DND-41 (cell line): ENCODE measurements around the gene LRRC28.
A peak's percentile ranks its signal among the peaks of the same experiment; 100 is the strongest.

Source experiments
- ATAC-seq: fragments of 200-7000 bp; cut with Tn5 transposase; 3 replicates; pipeline ENCODE4 v1.9.1; 2021; ENCODE audit warnings: low read depth; ENCODE audit not compliant: insufficient read depth
- DNase-seq: peaks from one replicate; pipeline ENCODE4 v3.0.0-alpha.2; 2020
- H2AFZ ChIP-seq: 2 replicates; pipeline ENCODE4 v1.6.0; 2012; ENCODE audit warnings: low read depth, low read length
- H3K27ac ChIP-seq: 2 replicates; pipeline ENCODE4 v1.5.1; 2012; ENCODE audit warnings: low read length, inconsistent platforms
- H3K27me3 ChIP-seq: fragments of 200-600 bp; sonication (generic); 2 replicates; pipeline ENCODE4 v1.6.0; 2012; ENCODE audit warnings: low read length, mild to moderate bottlenecking, inconsistent platforms; ENCODE audit not compliant: insufficient read depth, poor library complexity
- H3K36me3 ChIP-seq: 2 replicates; pipeline ENCODE4 v1.5.1; 2012; ENCODE audit warnings: low read length, inconsistent platforms; ENCODE audit not compliant: insufficient read depth
- H3K4me1 ChIP-seq: 2 replicates; pipeline ENCODE4 v1.5.1; 2012; ENCODE audit warnings: mild to moderate bottlenecking, low read length; ENCODE audit not compliant: insufficient read depth
- H3K4me2 ChIP-seq: 2 replicates; pipeline ENCODE4 v1.6.0; 2012; ENCODE audit warnings: mild to moderate bottlenecking, moderate library complexity, low read length, inconsistent platforms; ENCODE audit not compliant: insufficient read depth
- H3K4me3 ChIP-seq, 2 experiments: fragments of 200-600 bp in 1 of 2; shearing (Covaris generic) in 1 of 2; 2 replicates each; pipeline ENCODE4 v1.5.1; 2012 to 2016; ENCODE audit warnings: inconsistent platforms in 2 of 2, low read length in 2 of 2, mild to moderate bottlenecking in 2 of 2, low read depth in 1 of 2, moderate library complexity in 1 of 2
- H3K79me2 ChIP-seq: 2 replicates; pipeline ENCODE4 v1.6.0; 2012; ENCODE audit warnings: low read length, inconsistent platforms; ENCODE audit not compliant: insufficient read depth
- H3K9ac ChIP-seq: 2 replicates; pipeline ENCODE4 v1.6.0; 2012; ENCODE audit warnings: low read depth, mild to moderate bottlenecking, inconsistent platforms, low read length, moderate library complexity
- H3K9me3 ChIP-seq: 2 replicates; pipeline ENCODE4 v1.5.1; 2012; ENCODE audit warnings: low read length, moderate library complexity, mild to moderate bottlenecking, inconsistent platforms; ENCODE audit not compliant: insufficient read depth, severe bottlenecking
- H4K20me1 ChIP-seq: 2 replicates; pipeline ENCODE4 v1.6.0; 2012; ENCODE audit warnings: low read length; ENCODE audit not compliant: insufficient read depth
- EZH2 ChIP-seq: IDR thresholded peaks from 3 replicates; pipeline ENCODE4 v1.6.1; 2012; ENCODE audit warnings: borderline replicate concordance, low read depth, mild to moderate bottlenecking, moderate library complexity, low read length, inconsistent platforms; ENCODE audit not compliant: severe bottlenecking
- TF ChIP-seq, protein P1 (sequence below): IDR thresholded peaks from 2 replicates; pipeline ENCODE4 v1.5.1; 2012; ENCODE audit warnings: borderline replicate concordance, low read length, moderate library complexity, mild to moderate bottlenecking; ENCODE audit not compliant: poor library complexity, severe bottlenecking; ENCODE audit errors: extremely low read depth

Gene LRRC28

DNA sequence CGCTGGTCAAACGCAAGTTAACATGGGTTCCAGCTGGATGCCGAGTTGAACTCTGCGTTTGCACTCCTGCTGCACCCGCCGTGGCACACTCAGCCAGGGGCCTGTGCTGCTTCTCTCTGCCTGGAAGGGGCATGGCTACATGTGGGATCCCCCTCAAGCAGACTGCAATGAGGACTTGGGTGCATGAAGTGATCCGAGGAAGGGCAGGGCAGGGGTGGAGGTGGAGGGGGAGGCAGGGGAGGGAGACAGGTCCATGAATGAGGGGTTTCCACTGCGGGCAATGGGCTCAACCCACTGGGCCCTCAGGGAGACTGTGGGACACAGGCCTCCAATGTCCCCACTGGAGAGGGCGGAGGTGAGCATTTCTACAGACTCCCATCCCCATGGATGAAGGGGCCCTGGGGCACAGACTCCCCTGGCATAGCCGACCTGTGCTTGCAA lies 172.9 kb downstream of the LRRC28 start:
- H3K36me3 ChIP-seq = no peaks in the 10 kb centered on the region
- H3K27ac ChIP-seq = peak overlapping the region; percentile 82; the same call in 1 of the 2 replicates
- ATAC-seq (no peak), DNase-seq (no peak)
- peaks cover 17% of the 10 kb centered on the region for H3K4me1 ChIP-seq
- no peaks in the 10 kb centered on the region for H3K27me3 ChIP-seq
- H3K79me2 ChIP-seq = no peaks in the 10 kb centered on the region
- no peaks in the 10 kb centered on the region for H3K9me3 ChIP-seq
- no peaks in the 10 kb centered on the region for H4K20me1 ChIP-seq
- H3K4me2 ChIP-seq = no peak overlapping the region
- no peak overlapping the region for H2AFZ ChIP-seq
- TF ChIP-seq, protein P1, sequence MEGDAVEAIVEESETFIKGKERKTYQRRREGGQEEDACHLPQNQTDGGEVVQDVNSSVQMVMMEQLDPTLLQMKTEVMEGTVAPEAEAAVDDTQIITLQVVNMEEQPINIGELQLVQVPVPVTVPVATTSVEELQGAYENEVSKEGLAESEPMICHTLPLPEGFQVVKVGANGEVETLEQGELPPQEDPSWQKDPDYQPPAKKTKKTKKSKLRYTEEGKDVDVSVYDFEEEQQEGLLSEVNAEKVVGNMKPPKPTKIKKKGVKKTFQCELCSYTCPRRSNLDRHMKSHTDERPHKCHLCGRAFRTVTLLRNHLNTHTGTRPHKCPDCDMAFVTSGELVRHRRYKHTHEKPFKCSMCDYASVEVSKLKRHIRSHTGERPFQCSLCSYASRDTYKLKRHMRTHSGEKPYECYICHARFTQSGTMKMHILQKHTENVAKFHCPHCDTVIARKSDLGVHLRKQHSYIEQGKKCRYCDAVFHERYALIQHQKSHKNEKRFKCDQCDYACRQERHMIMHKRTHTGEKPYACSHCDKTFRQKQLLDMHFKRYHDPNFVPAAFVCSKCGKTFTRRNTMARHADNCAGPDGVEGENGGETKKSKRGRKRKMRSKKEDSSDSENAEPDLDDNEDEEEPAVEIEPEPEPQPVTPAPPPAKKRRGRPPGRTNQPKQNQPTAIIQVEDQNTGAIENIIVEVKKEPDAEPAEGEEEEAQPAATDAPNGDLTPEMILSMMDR = no peak
- TF ChIP-seq EZH2 = no peak
- H3K9ac ChIP-seq = no peak overlapping the region
- H3K4me3 ChIP-seq = no peak overlapping the region

DNA sequence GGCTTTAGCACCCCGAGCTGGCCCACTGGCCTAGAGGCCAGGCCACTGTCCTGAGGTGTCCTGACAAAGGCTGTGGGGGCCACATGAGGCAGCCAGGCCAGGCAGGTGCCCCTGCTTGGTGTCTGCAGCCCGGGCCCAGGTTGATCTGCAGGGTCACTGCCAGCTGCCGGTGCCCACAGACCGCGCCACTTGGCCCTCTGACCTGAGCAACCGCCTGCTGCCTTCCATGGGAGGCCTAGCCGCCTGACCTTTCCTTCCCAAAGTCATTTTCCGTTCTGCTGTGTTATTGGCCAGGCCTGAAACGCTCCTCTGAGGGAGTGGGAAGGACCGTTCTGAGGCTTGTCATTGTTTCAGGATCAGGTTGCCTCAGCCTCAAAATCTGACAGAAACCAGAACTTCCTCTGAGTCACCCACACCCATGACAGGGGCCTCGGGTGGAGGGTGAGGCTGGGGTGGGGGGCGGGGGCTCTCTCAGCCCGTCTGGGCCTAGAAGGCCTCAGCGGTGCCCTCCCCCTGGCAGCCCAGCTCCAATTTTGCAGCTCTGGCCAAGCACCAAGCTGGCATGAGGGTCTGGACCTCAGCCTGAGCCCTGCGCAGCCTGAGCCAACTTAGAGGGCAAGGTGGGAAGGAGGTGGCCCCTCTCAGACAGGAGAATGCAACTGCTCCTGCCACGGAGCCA lies 173.8 kb downstream of the LRRC28 start:
- peak overlapping the region; percentile 82 for H3K27ac ChIP-seq
- no peaks in the 10 kb centered on the region for H3K36me3 ChIP-seq
- TF ChIP-seq, protein P1 = no peak
- no peak for TF ChIP-seq EZH2
- no peaks in the 10 kb centered on the region for H3K9me3 ChIP-seq
- H2AFZ ChIP-seq = peak overlapping the region; percentile 70
- H3K9ac ChIP-seq = peak overlapping the region; percentile 31
- H3K79me2 ChIP-seq = no peaks in the 10 kb centered on the region
- H4K20me1 ChIP-seq = no peaks in the 10 kb centered on the region
- no peaks in the 10 kb centered on the region for H3K27me3 ChIP-seq
- H3K4me3 ChIP-seq = no peak overlapping the region
- H3K4me1 ChIP-seq = peaks cover 17% of the 10 kb centered on the region
- ATAC-seq (peak; percentile 75), DNase-seq (peak; percentile 27)
- no peak overlapping the region for H3K4me2 ChIP-seq

DNA sequence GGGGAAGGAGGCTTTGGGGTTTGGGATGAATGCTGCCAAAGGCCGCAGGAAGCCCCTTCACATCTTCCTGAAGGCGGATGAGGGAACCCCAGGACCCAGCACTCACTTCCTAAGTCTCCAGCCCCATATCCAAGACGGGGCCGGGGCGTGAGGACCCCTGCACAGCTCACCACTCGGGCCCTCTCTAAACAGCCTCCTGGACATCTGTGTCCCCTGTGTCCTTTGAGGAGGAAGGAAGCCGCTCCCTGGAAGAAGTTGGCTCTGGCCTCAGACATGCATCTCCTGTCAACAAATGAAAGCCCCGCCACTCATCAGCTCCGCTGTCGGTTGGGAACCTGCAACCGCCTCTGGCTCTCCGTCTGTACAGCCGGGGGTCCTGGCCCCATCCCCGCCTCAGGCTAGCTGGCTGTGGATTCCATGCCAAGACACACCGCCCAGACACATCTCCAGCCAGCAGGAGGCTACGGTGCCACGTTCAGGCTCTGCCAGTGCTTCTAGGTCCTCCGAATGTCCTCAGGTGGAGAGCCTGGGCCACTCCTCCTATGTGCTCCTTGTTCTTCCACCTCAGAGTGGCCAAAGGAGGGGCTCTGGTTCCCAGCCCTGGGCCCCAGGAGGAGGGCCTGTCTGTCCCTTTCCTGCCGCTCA lies 174.5 kb downstream of the LRRC28 start:
- Histone ChIP-seq H2AFZ (no peak overlapping the region), H3K4me2 (no peak overlapping the region), H3K27me3 (no peaks in the 10 kb centered on the region), H4K20me1 (no peaks in the 10 kb centered on the region), H3K36me3 (no peaks in the 10 kb centered on the region), H3K4me3 (no peak overlapping the region), H3K9me3 (no peaks in the 10 kb centered on the region), H3K27ac (peak overlapping the region; percentile 82), H3K79me2 (no peaks in the 10 kb centered on the region), H3K9ac (peak overlapping the region; percentile 31; the same call in 1 of the 2 replicates), H3K4me1 (peaks cover 17% of the 10 kb centered on the region)
- TF ChIP-seq EZH2 = no peak
- TF ChIP-seq, protein P1 = peak; percentile 21
- DNase-seq = no peak
- no peak for ATAC-seq
